GM13977 (cell line): ENCODE data around the gene CCDC33.

Experiments
- DNase-seq: peaks from one replicate; pipeline ENCODE4 v3.0.0; 2012; ENCODE audit warnings: low spot score
- in situ Hi-C: fragments of 300-500 bp; cut with MboI; formaldehyde crosslinking; loops from one replicate; pipeline ENCODE4 v1.12.0; 2022; ENCODE audit warnings: low sequenced_read_pairs, low pct_unique_long_range_greater_than_20kb, mixed read lengths, inconsistent platforms; ENCODE audit not compliant: unreplicated experiment
- TF ChIP-seq, protein P1 (sequence below): IDR thresholded peaks from 2 replicates; pipeline ENCODE4 v1.5.1; 2012; ENCODE audit warnings: mild to moderate bottlenecking, control low read depth; ENCODE audit not compliant: insufficient read depth; ENCODE audit errors: extremely low read depth, missing control alignments

Gene CCDC33

DNA sequence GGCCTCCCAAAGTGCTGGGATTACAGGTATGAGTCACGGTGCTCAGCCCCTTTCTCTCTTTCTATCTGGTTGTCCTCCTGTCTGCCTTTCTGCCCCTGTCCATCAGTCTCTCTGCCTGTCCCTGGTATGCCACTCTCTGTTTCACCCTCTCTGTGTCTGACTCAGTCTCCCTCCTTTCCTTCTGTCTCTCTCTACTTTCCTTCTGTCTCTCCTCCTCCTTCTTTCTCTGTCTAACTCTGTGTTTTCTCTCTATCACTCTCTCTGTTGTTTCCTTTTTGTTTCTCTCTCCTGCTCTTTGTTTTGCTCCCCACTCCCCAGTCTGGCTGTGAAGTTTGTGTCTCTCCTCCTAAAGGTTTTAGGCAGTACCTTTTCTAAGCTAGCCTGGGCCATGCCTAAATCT lies 24.5 kb upstream of the CCDC33 start:
- TF ChIP-seq, protein P1, sequence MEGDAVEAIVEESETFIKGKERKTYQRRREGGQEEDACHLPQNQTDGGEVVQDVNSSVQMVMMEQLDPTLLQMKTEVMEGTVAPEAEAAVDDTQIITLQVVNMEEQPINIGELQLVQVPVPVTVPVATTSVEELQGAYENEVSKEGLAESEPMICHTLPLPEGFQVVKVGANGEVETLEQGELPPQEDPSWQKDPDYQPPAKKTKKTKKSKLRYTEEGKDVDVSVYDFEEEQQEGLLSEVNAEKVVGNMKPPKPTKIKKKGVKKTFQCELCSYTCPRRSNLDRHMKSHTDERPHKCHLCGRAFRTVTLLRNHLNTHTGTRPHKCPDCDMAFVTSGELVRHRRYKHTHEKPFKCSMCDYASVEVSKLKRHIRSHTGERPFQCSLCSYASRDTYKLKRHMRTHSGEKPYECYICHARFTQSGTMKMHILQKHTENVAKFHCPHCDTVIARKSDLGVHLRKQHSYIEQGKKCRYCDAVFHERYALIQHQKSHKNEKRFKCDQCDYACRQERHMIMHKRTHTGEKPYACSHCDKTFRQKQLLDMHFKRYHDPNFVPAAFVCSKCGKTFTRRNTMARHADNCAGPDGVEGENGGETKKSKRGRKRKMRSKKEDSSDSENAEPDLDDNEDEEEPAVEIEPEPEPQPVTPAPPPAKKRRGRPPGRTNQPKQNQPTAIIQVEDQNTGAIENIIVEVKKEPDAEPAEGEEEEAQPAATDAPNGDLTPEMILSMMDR, result no peak
- in situ Hi-C loops, result no loop called here
- DNase-seq, result no peak

DNA sequence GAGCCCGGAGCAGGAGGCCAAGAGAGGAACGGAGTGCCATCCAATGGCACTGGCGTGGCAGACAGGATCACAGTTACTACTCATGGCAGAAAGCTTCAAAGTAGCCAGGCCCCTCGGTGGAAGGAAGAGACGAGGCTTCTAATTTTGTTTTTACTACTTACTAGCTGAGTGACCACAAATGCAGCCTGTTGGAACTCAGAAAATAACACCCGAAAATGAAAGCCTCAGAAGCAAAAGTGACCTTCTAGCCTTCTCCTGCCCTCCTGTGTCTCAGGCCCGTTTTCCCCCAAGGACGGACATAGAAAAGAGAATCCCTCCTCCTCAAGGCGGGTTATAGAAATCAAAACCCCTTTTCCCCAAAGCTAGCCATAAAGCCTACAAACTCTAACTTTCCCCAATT lies 23.6 kb upstream of the CCDC33 start:
- DNase-seq, result peak; percentile 61
- TF ChIP-seq, protein P1, result peak; percentile 15
- in situ Hi-C loops, result no loop called here

DNA sequence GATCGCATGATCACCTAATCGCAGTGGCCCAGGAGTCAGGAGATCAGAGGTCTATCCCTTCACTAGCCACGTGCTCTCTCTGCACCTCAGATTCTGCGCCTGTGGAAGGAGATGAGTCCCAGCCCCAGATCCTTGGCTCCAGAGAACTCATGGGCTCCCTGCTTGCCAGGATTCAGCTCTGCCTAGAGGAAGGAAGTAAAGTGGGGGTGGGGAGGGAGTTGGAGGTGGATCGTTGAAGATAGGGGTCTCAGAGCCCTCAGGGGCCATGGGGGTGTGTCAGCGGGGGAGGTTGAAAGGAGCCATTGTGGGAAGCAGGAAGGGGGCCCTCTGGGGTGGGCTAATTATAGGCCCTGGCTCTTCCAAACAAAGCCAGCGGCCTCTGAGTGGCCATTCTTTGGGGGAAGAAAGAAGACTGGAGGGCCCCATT lies 22.3 kb upstream of the CCDC33 start:
- in situ Hi-C loops, result no loop called here
- TF ChIP-seq, protein P1, result no peak
- no peak for DNase-seq

DNA sequence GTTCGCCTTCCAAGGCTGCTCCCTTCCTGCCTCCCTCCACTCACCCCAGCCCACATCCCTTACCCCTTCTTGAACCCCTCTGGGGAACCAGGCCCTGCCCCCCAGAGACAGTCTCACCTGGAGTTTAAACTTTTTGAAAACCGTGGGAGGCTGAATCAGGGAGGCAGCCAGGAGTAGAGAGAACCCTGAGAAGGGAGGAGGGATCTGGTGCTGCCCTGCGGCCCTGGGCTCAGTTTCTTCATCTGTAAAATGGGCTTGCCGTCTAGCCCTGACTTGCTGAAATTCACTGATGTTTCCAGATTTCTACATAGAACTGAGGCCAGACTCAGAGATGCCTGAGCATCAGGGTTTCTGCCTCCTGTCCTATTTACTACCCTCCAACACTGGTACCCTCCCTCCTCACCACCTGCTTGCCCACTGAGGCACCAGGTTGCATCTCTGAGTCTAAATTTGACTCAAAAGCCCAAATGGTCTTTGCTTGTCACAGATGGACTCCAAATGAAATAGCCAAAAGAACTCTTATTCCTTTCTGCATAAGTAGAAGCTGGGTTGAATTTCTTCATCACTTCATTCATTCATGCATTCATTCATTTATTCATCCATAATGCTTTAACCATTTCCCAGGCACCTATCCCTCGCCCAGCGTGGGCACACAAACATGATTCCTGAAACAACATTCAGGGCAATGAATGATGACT lies 21.7 kb upstream of the CCDC33 start:
- no peak for DNase-seq
- in situ Hi-C loops, result no loop called here
- TF ChIP-seq, protein P1, result no peak

DNA sequence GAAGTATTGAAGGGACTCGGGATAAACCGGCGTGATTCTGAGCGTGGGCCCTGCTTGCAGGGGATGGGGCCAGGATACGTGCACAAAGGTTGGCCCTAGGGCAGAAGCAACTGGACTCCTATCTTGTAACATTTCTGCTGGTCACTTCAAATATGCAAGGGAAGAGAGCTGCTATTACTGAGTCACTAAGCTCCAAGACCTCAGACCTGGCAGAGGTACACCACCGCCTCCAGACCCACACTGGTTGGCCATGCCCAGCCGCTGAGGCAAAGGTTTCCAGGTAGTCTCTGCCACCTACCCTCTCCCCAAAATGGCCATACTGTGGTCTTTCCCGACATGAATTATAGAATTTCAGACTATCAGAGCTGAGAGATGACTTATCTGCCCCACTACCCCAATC lies 20.2 kb upstream of the CCDC33 start:
- TF ChIP-seq, protein P1, result no peak
- in situ Hi-C loops, result no loop called here

DNA sequence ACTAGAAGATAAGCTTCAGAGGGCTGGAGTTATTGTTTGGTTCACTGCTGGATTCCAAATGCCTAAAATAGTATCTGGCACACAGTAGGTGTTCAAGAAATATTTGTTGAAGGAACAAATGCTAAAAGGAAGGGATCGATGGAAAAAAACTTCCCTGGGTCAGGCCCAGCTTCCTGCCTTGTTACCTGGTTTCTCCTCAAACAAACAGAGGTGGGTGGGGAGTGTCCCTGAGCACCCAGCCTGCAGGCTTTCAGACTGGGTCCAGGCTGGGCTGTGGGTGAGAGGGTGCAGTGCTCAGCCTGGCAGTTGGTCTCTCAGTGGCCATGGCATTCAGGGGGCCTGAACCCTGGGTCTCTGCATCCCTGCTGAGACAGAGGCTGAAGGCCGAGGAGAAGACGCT lies 19.2 kb upstream of the CCDC33 start:
- in situ Hi-C loops, result no loop called here
- TF ChIP-seq, protein P1, result no peak
- DNase-seq, result no peak

More for the DNA sequence above, 20.2 kb upstream of the CCDC33 start:
- DNase-seq, result no peak
